GM18498 (cell line): Measurements from ENCODE around the gene SIX5.

Experiments
- ATAC-seq: cut with Tn5 transposase; IDR thresholded peaks from one replicate; pipeline ENCODE4 v1.9.1; 2021; ENCODE audit warnings: mild to moderate bottlenecking, moderate library complexity; ENCODE audit not compliant: unreplicated experiment

SIX5 gene

DNA sequence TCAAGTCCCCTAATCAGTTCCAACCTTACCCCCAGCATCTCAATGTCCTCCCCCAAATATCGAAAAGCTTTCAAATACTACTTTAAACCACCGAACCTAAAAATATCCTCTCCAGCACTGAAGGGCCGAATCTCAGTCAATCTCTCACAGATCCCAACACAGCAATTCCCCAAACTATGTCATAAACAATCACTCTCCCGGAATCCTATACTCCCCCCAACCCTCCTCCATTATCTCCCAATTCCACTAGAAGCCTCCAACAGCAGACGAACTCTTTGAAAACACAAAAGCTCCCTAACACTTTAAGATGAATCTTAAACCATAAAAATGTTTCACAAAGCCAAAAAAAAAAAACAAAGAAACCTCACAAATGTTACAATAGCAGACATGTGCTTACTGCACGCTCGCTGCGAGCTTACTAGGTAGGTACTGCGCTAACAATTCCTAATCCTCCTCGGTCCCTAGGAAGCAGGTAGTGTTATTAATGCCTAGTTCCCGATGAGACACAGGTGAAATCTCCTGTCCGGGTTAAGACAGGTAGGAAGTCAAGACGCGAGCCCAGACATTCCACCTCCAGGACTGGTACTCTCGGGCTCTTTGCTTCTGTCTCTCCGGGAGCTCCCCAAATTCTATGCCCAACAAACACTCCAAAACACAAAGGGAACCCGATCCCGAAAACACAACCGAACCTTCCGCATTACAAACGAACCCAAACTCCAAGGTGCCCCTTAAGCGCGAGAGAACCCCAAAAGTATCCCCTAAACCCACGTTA is 52.5 kb downstream of the SIX5 start:
- peak; percentile 2 for ATAC-seq

DNA sequence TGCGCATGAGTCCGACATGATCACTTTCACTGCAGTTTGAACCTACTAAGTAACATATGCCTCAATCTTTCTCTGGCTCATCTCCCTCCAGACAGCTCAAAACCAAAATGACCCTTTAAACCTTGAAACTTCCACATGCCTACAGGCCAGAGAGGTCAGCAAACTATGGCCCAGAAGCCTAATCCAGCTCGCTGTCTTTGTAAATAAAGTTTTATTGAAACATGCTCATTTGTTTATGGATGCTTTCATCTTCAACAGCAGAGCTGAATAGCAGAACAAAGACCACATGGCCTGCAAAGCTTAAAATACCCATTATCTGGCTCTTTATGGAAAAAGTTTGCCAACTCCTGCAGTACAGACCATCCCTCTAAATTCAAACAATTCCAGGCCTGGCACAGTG is 53.9 kb downstream of the SIX5 start:
- no peak for ATAC-seq
